ENCODE results near the gene CUTC.
A peak's percentile ranks its signal among the peaks of the same experiment; 100 is the strongest.

The CUTC gene

GRCh38 chr10:99788598-99789256 lies 56.7 kb downstream of the CUTC start:
- DNase-seq (ENCODE audit: low read depth) = peak; percentile 99
- TF ChIP-seq CTCF (conservative IDR thresholded peaks at IDR 0.05; ENCODE audit: low read length) = 0 out of 2 replicates have a peak, but pooled peaks have one; percentile 2

GRCh38 chr10:99791831-99792230 lies 59.8 kb downstream of the CUTC start:
- DNase-seq (ENCODE audit: low read depth) = no peak
- no peak overlapping the region for H3K4me3 ChIP-seq (ENCODE audit: low read length)
- no peak for TF ChIP-seq CTCF (conservative IDR thresholded peaks at IDR 0.05; ENCODE audit: low read length)

More at GRCh38 chr10:99788598-99789256, 56.7 kb downstream of the CUTC start:
- H3K4me3 ChIP-seq (ENCODE audit: low read length) = peak overlapping the region; percentile 34

- H3K4me3 ChIP-seq (ENCODE audit: low read length) = no peak overlapping the region
- no peak for TF ChIP-seq CTCF (conservative IDR thresholded peaks at IDR 0.05; ENCODE audit: low read length)
- no peak for DNase-seq (ENCODE audit: low read depth)
Measured at GRCh38 chr10:99793819-99794218, 61.8 kb downstream of the CUTC start.

GRCh38 chr10:99796928-99797327 lies 64.9 kb downstream of the CUTC start:
- H3K4me3 ChIP-seq (ENCODE audit: low read length) = no peak overlapping the region
- DNase-seq (ENCODE audit: low read depth) = no peak
- no peak for TF ChIP-seq CTCF (conservative IDR thresholded peaks at IDR 0.05; ENCODE audit: low read length)

- no peak overlapping the region for H3K4me3 ChIP-seq (ENCODE audit: low read length)
- no peak for DNase-seq (ENCODE audit: low read depth)
- TF ChIP-seq CTCF (conservative IDR thresholded peaks at IDR 0.05; ENCODE audit: low read length) = no peak
Measured at GRCh38 chr10:99798031-99798430, 66.0 kb downstream of the CUTC start.

- no peak for DNase-seq (ENCODE audit: low read depth)
- H3K4me3 ChIP-seq (ENCODE audit: low read length) = no peak overlapping the region
- no peak for TF ChIP-seq CTCF (conservative IDR thresholded peaks at IDR 0.05; ENCODE audit: low read length)
Measured at GRCh38 chr10:99798920-99799319, 66.9 kb downstream of the CUTC start.

- no peak overlapping the region for H3K4me3 ChIP-seq (ENCODE audit: low read length)
- no peak for TF ChIP-seq CTCF (conservative IDR thresholded peaks at IDR 0.05; ENCODE audit: low read length)
- no peak for DNase-seq (ENCODE audit: low read depth)
Measured at GRCh38 chr10:99799613-99800012, 67.6 kb downstream of the CUTC start.
